ENCODE measurements around the gene ANKRD10. TPM values are rescaled to one million over a fixed set of nuclear protein-coding genes. Genes with fewer than 3 reads are reported as not detected.

Gene ANKRD10
- total RNA-seq, 1 donor from 2014 or later: 45.2 TPM

DNA sequence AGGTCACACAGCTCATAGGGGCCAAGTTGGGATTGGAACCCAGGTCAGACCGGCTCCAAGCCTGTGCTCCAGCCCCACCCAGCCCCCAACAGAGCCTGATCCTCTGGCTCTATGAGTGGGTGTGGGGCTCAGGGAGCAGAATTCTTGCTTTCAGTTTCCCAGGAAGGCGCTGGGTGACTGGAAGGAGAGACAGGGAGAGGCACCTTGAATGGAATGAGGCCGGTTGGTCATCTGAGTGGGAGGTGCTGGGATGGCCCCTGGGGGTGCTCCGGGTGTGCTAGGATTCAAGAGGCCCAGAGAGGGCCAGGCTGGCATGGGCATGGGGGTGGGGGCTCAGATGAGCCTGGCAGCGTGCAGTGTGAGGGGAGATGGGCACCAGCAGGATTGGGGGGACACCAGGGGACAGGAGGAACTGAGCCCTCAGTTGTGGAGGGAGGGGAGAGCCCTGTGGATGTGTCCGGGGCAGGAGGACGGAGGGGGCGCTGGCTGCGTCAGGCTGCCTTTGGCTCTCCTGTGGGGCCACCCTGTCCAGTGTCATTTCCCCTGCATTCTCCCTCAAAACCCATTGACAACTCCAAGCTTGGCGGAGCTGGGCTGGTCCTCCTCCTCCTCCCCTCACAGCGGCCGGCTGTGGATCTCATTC lies 31.2 kb upstream of the ANKRD10 start:
- ATAC-seq: no peak
- DNase-seq (ENCODE audit: low spot score): no peak

DNA sequence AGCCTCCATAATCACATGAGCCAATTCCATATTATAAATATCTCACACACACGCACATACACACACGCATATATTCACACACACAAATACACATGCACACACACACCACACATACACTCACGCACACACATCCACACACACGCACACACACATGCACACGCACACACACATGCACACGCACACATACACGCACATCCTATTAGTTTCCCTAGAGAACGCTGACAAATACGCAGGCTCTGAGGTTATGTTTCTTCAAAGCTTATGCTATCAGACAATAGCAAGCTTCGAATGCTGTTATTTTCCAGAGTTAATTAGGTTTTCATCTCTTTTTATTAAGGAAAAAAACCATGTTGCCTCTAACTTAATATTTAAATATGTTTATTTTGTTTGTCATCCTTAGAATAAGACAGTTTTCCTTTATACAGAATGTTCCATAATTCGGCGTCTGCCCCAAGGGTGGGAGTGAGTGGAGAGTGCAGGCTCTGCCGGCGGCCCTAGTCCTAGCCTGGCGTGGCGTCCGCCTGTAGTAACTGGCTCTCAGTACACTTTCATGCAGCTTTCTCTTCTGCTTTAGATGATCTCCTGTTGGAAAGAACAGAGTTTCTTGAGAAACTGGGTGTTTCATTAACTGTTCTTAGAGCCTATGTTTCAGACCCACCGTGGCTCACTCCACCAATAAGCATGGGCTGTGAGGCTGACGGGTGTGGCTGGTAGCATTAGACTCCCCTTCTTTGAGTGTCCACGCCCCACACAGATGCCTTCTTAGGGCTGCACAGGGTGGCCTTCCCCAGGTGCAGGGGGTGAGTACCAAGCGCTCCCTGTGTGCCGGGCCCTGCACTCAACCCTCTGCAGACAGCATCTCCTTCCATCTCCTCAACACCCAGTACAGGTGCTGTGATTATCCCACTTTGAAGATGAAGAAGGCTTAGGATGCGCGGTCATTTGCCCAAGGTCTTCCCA lies 30.4 kb upstream of the ANKRD10 start:
- no peak for ATAC-seq
- DNase-seq (ENCODE audit: low spot score): no peak

DNA sequence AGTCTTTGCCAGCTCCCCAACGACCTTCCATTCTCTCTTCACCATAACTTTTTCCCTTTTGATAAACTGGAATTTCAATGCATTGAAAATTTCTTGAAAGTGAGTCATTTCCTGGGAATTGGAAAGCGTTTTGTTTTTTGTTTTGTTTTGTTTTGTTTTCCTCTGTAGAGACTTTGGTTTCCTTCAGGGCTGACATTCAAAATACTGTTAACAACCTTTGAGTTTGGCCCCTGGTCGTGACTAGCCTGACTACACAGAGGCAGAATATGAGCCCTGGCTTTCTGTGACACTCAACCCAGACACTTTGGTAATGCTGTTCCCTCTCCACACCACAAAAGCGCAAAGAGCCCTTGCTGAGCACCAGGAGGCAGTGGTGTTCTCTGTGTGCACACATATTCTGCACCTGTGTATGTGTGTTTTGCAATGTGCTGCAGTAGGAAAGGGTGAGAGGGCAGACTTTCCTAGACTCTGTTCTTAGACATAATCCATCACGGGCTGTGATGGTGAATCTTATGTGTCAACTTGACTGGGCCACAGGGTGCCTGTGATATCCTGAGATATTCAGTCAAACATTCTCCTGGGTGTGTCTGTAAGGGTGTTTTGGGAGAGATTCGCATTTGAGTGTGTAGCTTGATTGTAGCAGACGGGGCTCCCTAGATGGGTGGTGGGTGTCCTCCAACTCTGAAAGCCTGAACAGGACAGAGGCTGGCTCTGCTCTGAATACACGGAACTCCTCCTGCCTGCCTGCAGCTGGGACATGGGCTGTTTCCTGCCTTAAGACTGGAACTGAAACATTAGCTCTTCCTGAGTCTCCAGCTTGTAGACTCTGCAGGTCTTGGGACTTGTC lies 29.5 kb upstream of the ANKRD10 start:
- no peak for DNase-seq (ENCODE audit: low spot score)
- peak; percentile 89 for ATAC-seq

DNA sequence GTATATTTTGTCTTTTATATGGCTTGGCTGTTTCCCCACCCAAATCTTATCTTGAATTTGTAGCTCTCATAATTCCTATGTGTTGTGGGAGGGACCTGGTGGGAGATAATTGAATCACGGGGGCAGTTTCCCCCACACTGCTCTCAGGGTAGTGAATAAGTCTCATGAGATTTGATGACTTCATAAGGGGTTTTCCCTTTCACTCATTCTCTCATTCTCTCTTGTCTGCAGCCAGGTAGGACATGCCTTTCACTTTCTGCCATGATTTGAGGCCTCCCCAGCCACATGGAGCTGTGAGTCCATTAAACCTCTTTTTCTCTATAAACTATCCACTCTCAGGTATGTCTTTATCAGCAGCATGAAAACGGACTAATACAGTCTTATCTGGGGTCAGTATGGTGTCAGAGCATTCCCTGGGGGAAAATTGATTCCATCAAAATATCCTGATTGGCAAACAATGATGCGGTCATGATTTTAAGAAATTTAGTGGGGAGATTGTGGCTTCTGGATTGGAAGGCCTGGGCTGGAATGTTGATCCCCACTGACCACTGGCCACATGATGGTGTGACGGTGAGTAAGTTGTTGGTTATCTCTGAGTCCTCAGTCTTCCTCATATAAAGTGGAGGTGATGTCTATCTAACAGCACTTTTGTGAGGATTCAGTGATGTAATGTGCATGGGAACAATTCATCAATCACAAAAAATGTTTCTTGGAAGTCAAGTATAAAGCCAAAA lies 27.5 kb upstream of the ANKRD10 start:
- ATAC-seq: no peak

DNA sequence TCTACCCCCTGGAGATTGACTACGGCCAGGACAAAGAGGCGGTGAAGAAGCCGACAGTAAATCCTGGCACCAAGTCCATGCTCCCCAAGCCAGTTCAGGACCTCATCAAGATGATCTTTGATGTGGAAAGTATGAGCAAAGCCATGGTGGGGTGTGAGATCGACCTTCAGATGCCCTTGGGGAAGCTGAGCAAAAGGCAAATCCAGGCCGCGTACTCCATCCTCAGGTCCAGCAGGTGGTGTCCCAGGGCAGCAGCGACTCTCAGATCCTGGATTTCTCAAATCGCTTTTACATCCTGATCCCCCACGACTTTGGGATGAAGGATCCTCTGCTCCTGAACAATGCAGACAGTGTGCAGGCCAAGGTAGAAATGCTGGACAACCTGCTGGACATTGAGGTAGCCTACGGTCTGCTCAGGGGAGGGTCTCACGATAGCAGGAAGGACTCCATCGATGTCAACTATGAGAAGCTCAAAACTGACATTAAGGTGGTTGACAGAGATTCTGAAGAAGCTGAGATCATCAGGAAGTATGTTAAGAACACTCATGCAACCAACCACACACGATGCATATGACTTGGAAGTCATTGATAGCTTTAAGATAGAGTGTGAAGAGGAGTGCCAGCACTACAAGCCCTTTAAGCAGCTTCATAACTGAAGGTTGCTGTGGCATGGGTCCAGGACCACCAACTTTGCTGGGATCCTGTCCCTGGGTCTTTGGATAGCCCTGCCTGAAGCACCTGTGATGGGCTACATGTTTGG lies 24.0 kb upstream of the ANKRD10 start:
- DNase-seq (ENCODE audit: low spot score) (no peak), ATAC-seq (no peak)

More for the DNA sequence above, 27.5 kb upstream of the ANKRD10 start:
- DNase-seq (ENCODE audit: low spot score): no peak

DNA sequence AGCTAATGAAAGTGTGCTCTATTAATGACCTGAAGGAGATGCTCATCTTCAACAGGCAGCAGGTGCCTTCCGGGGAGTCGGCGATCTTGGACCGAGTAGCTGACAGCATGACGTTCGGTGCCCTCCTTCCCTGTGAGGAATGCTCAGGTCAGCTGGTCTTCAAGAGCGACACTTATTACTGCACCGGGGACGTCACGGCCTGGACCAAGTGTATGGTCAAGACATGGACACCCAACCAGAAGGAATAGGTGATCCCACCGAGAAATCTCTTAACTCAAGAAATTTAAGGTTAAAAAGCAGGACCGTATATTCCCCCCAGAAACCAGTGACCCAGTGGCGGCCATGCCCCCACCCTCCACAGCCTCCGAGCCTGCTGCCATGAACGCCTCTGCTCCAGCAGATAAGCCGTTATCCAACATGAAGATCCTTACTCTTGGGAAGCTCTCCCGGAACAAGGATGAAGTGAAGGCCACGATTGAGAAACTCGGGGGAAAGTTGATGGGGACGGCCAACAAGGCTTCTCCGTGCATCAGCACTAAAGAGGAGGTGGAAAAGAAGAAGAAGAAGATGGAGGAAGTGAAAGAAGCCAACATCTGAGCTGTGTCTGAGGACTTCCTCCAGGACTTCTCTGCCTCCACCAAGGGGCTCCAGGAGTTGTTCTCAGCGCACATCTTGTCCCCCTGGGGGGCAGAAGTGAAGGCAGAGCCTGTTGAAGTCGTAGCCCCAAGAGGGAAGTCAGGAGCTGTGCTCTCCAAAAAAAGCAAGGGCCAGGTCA lies 22.8 kb upstream of the ANKRD10 start:
- DNase-seq (ENCODE audit: low spot score) (no peak), ATAC-seq (peak; percentile 23)

DNA sequence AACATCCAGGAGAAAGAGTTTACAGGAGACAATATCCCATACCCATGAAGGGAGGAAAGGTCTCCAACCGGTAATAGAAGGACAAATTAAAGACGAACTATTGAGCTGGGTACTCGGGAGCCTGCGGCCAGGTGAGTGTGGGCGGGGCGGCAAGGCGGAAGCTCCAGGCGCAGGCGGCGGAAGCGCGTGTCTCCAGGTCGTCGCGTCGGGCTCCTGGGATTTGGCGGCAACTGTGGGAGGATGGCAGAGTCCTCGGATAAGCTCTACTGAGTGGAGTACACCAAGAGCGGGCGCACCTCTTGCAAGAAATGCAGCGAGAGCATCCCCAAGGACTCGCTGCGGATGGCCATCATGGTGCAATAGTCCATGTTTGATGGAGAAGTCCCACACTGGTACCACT lies 21.6 kb upstream of the ANKRD10 start:
- DNase-seq (ENCODE audit: low spot score): no peak
- ATAC-seq: no peak

DNA sequence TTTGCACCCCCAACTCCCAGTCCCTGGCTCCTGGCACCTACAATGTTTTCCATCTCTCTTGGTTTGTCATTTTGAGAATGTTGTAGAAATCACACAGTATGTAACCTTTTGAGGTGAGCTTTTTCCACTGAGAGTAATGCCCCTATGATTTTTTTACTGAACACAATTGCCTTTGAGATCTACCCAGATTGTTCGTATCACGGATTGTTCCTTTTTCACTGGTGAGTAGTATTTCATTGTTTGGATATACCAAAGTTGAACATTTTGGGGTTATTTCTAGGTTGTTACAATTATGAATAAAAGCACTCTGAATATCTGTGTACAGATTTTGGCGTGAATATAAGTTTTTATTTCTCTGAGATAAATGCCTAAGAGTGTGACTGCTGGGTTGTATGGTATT lies 17.7 kb upstream of the ANKRD10 start:
- no peak for ATAC-seq

DNA sequence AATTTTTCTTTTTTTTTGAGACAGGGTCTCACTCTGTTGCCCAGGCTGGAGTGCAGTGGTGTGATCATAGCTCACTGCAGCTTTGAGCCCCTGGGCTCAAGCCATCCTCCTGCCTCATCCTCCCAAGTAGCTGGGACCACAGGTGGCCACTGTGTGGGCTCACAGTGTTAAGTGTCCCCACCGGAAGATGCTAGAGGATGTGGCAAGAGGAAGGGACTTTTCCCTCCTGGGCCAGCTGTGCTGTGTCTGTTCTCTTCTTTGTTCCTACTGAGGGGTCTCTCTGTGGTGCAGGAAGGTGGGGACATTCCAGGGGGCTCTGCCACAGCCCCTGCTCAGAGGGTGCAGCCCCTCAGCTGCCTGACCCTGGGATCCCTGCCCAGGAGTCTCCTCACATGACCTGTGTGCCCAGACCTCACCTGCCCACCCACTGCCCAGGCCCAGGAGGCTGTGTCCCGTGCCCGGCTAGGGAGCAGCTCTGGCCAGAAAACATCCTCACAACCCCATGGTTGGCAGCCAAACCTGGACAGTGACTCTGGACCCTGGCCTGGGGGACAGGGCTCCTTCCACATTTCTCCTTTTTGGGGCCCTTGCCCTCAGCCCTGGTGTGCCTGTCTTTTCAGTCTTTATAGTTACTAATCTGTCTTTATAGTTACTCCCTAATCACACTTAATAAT lies 14.4 kb upstream of the ANKRD10 start:
- ATAC-seq: no peak
- no peak for DNase-seq (ENCODE audit: low spot score)

More for the DNA sequence above, 17.7 kb upstream of the ANKRD10 start:
- no peak for DNase-seq (ENCODE audit: low spot score)

DNA sequence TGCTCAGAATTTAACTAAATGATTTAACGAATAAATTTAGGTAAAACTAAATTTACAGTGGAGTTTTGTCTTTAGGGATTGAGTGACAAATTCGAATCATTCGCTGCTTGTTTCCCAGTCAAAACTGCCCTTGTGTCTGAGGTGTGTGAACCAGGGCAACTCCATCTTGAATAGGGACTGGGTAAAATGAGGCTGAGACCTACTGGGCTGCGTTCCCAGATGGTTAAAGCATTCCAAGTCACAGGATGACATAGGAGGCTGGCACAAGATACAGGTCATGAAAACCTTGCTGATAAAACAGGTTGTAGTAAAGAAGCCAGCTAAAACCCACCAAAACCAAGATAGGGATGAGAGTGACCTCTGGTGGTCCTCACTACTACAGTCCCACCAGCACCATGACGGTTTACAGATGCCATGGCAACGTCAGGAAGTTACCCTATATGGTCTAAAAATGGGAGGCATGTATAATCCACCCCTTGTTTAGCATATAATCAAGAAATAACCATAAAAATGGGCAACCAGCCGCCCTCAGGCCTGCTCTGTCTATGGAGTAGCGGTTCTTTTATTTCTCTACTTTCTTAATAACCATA lies 10.2 kb upstream of the ANKRD10 start:
- no peak for ATAC-seq

DNA sequence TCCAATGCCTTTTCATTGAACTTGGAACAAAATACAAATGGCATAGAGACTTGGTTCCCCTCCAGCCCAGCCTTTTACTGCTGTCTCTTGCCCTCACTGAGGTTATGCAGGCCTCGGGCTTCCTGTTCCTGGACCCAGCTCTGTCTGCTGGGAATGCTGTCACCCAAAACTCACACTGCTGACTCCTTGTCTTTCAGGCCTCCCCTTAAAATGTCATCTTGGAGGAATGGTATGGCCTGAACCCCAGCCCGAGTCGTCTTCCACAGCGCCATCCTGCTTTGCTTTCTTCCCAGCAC lies 9.7 kb upstream of the ANKRD10 start:
- DNase-seq (ENCODE audit: low spot score) (no peak), ATAC-seq (no peak)

More for the DNA sequence above, 10.2 kb upstream of the ANKRD10 start:
- no peak for DNase-seq (ENCODE audit: low spot score)

DNA sequence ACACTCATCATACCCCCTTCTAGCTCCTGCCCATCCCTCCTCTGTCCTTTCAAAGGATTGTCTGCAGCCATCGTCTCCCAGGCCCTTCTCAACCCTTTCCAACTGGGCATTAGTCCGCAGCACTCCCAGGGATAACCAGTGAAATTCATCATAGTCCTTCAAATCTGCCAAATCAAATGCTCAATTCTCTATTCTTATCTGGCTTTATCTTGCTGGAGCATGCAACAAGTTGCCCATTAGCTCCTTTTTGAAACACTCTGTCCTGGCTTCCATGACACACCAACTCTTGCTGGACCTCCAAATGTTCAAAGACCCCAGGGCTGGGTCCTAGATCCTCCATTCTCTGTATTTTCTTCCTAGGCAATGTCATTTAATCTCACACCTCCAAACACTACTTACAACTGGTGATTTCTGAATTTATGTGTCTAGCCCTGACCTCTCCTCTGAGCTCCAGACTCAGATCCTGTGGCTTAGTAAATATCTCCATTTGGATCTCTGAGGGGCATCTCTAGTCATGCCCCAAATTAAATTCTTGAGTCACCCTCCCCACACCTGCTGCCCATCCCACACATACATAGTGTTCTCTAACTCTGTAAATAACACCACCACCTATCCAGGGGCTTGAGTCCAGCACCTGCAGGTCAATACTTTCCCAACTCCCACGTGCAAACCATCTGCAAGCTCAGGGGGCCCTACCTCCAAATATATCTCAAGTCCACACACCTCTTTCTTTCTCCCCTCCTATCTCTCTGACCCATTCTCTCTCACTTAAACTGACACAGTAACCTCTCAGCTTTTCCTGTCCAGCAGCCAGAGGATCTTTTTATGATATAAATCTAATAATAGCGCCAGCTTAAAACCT lies 9.1 kb upstream of the ANKRD10 start:
- ATAC-seq: no peak
- no peak for DNase-seq (ENCODE audit: low spot score)

DNA sequence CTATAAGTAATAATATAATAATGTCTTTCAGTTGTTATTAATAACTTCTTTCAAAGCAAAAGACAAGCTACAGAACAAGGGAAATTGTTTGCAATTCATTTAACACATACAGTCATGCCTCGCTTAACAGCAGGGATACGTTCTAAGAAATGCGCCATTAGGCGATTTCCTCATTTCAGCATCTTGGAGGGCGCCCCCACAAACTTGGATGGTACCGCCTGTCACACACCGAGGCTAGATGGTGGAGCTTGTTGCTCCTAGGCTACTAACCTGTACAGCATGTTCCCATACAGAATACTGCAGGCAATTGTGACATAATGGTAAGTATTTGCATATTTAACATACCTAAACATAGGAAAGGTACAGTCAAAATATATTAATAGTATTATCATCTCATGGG lies 8.2 kb upstream of the ANKRD10 start:
- ATAC-seq: no peak
- no peak for DNase-seq (ENCODE audit: low spot score)

DNA sequence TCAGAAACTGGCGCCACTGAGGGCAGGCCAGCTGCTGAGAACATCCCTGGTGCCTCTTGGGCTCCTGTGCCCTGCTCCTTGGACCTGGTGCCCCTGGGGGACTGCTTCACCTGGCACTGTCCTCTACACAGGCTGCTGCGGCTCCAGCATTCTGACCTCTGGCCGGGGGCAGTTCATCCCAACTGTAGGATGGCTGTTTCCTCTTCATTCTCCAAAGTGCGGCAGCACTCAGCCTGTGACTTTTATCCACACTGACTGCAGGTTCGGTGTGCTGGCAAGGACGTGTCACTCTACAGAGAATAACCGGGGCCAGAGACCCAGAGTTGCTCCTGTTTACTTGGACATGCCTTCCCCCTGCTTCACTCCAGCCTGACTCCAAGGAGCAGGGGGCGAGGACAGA lies 7.6 kb upstream of the ANKRD10 start:
- ATAC-seq (peak; percentile 60), DNase-seq (ENCODE audit: low spot score) (no peak)

DNA sequence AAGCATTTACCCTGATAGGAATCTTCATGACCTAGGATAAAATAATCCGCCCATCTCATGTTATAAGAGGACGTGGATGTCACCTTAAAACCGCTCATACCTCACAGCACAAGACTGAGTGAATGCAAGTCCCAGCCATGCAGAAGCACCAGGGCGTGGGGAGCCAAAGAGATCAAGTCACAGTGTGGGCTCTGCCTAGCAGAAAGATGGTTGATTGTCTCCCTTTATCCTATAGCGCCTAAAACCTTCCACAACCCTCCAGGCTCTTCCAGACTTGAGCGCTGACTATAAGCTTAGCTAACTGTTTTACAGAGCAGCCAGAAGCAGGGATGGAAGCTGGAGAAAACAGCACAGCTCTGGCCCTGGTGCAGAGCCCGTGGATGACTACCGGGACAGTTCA lies 6.8 kb upstream of the ANKRD10 start:
- no peak for ATAC-seq
- DNase-seq (ENCODE audit: low spot score): no peak

DNA sequence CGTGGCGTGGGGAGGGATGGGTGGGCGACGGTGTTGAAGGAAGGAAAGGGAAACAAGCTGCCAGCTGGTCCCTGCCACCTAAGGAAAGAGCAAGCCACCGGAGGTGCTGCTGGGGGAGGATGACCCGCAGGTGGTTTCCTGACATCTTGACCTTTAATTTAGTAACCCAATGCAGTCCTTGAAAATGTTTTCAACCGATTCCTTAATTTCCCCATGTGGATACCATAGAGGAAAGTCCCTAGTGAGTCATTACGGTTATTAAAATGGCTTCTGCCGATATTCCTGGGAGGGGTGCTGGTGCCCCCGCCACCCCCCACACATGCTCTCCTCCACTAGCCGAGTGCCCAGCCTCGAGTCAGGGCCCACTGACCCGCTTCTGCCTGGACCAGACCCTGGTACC lies 6.3 kb upstream of the ANKRD10 start:
- ATAC-seq (no peak), DNase-seq (ENCODE audit: low spot score) (no peak)

DNA sequence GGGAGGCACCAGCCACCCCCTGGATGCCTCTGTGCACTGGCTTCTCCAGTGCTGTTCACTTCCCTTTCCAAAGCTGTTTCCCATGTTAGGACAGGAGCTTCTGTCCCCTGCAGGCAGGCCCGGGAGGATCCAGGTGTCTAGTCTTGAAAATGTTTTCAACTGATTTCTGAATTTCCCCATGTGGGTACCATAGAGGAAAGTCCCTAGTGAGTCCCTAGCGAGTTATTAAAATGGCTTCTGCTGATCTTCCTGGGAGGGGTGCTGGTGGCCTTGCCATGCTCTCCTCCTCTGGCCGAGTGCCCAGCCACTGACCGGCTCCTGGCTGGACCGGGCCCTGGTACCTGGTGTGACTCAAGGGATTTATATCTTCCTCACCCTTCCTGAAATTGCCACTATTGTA lies 5.2 kb upstream of the ANKRD10 start:
- no peak for DNase-seq (ENCODE audit: low spot score)
- no peak for ATAC-seq

All from left lobe of liver (tissue), 2 donors.